ENCODE measurements around the gene TNP2.

The TNP2 gene

DNA sequence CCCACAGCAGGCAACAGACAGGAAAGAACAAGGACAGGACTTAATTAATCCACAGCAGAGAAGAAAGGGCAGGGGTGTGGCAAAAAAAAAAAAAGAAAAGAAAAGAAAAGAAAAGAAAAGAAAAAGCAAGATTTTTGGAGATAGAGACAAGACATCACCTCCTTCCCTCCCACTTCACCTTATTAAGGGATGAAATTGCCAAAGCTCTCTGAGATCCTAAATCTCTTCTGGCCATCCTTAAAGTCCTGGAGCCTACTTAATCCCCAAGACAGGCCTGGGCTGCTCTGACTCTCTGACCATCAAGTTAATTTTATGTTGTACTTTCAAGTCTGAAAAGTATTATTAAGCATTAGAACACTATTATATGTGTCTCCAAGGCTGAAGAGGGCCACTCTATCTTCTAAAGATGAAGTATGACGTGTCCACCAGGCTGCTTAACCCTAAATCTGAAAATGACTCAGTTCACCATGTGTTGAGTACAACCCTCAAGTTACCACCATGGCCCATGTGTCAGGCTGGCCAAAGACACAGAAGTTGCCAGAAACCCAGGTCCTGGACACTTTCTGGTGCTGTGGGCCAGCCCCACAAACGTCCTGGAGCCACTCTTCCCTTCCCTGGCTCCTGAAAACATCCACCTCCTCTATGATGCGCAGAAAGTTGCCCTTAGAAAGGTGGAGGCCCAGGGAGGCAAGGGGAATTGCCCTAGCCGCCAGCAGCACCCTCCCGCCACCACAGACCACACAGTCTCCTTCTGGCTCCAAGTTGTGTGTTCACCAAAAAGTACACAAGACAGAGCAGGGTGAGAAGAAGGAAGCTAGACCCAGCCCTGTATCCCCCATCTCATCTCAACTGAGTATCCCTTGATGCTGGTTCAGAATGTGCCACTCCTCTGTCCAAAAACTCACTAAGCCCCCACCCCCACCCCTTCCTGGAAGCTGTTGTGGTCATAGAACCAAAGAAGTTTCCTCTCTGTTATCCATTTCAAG is 15.8 kb downstream of the TNP2 start:
- DNase-seq (ENCODE audit: insufficient read length, low spot score), result no peak
- FAIRE-seq, result peak; percentile 33
- TF ChIP-seq PAX5 (IDR thresholded peaks at IDR 0.05; ENCODE audit: insufficient read depth, low read length, severe bottlenecking) (no peak), POLR2A (IDR thresholded peaks at IDR 0.05; ENCODE audit: low read depth, low read length) (peak; percentile 82), SPI1 (IDR thresholded peaks at IDR 0.05; ENCODE audit: low read depth, low read length) (no peak), POLR2AphosphoS5 (IDR thresholded peaks at IDR 0.05; ENCODE audit: low read depth, low read length) (peak; percentile 77)

DNA sequence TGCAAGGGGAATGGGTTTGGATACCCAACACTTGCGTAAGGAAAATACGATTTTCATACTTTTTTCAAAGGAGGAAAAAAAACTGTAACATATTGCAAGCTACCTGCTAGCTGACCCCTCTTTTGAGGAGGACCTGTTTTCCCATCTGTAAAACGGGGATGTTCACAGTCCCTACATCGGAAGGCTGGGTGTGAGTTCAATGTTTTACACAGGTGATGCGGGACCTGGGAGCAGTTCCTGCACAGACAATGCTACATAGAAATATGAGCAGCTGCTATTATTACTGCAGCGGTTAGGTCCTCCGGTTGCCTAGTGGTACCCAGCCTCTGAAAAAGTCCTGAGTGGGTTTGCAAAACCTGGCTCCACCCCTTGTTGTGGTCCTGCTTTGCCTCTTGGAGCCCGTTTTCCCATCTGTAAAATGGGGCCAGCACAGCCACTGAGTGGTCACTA is 16.6 kb downstream of the TNP2 start:
- FAIRE-seq (no peak), DNase-seq (ENCODE audit: insufficient read length, low spot score) (no peak)
- TF ChIP-seq TAF1 (IDR thresholded peaks at IDR 0.05; ENCODE audit: low read depth, low read length) (no peak), POLR2AphosphoS5 (IDR thresholded peaks at IDR 0.05; ENCODE audit: low read depth, low read length) (no peak), POLR2A (IDR thresholded peaks at IDR 0.05; ENCODE audit: low read depth, low read length) (no peak), SPI1 (IDR thresholded peaks at IDR 0.05; ENCODE audit: low read depth, low read length) (no peak), POU2F2 (IDR thresholded peaks at IDR 0.05; ENCODE audit: low read depth, low read length) (no peak), PAX5 (IDR thresholded peaks at IDR 0.05; ENCODE audit: insufficient read depth, low read length, severe bottlenecking) (no peak)

DNA sequence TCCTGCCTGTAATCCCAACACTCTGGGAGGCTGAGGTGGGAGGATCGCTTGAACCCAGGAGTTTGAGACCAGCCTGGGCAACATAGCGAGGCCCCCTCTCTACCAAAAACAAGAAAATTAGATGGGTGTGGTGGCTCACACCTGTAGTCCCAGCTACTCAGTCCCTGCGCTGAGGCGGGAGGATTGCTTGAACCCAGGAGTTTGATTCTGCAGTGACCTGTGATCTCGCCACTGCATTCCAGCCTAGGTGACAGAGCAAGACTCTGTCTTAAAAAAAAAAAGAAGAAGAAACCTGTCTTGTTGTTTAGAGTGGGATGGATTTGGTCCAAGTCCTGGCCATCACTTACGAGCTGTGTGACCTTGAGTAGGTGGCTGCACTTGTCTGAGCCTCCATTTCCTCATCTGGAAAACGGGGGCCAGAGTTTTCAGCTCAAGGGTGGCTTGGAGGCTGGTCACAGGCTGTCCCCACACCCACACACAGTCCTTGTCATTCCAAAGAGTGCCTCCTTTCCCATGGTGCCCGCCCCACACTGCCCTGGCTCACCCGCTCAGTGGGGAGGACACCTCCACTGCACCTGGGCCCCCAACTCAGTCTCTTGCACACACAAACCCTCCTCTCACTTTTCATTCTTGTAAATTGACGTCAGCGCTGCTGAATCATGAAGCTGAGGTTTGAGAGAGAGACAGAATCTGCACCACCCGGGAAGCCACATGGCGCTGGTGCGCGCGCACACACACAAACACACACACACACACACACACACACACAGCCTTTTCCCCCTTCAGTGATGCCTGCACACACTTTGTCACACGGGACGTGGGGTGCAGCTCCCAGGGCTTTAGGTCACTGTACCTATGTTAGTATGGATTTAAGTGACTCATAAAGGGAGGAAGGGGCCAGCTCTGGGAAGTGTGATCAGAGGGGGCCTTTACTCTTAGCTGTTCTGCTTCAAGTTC is 17.3 kb downstream of the TNP2 start:
- DNase-seq (ENCODE audit: insufficient read length, low spot score), result no peak
- no peak for FAIRE-seq
- TF ChIP-seq POU2F2 (IDR thresholded peaks at IDR 0.05; ENCODE audit: low read depth, low read length) (peak; percentile 59; the same call in 1 of the 2 replicates), POLR2A (IDR thresholded peaks at IDR 0.05; ENCODE audit: low read depth, low read length) (peak; percentile 68; the same call in 1 of the 2 replicates), SPI1 (IDR thresholded peaks at IDR 0.05; ENCODE audit: low read depth, low read length) (no peak), PAX5 (IDR thresholded peaks at IDR 0.05; ENCODE audit: insufficient read depth, low read length, severe bottlenecking) (no peak), TAF1 (IDR thresholded peaks at IDR 0.05; ENCODE audit: low read depth, low read length) (no peak), POLR2AphosphoS5 (IDR thresholded peaks at IDR 0.05; ENCODE audit: low read depth, low read length) (peak; percentile 74)

DNA sequence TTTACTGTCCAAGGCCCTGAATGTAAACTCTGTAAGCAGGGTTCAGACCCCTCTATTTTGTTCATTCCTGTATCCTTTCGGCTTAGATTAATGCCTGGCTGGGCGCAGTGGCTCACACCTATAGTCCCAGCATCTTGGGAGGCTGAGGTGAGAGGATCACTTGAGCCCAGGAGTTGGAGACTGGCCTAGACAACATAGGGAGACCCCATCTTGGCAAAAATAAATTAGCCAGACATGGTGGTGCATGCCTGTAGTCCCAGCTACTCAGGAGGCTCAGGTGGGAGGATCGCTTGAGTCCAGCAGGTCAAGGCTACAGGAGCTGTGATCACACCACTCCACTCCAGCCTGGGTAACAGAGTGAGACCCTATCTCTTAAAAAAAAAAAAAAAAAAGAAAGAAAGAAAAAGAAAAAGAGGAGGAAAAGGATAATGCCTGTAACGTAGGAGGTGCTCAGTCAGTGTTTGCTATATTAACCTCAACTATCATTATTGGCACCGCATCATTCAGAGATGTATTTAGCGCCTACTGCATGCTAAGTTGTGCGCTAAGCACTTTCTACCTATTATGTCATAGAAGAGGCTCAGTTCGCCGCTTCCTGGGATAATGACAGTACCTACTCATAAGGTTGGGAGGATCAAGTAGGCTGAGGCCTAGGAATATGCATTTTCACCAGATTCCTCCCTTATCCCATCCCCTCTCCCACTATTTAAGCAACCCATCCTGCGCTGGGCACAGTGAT is 18.2 kb downstream of the TNP2 start:
- no peak for FAIRE-seq
- 0 out of 2 replicates have a peak, but pooled peaks have one; percentile 16 for TF ChIP-seq POLR2AphosphoS5 (IDR thresholded peaks at IDR 0.05; ENCODE audit: low read depth, low read length)
- TF ChIP-seq POLR2A (IDR thresholded peaks at IDR 0.05; ENCODE audit: low read depth, low read length), result no peak; the same call in 1 of the 2 replicates
- DNase-seq (ENCODE audit: insufficient read length, low spot score), result no peak

DNA sequence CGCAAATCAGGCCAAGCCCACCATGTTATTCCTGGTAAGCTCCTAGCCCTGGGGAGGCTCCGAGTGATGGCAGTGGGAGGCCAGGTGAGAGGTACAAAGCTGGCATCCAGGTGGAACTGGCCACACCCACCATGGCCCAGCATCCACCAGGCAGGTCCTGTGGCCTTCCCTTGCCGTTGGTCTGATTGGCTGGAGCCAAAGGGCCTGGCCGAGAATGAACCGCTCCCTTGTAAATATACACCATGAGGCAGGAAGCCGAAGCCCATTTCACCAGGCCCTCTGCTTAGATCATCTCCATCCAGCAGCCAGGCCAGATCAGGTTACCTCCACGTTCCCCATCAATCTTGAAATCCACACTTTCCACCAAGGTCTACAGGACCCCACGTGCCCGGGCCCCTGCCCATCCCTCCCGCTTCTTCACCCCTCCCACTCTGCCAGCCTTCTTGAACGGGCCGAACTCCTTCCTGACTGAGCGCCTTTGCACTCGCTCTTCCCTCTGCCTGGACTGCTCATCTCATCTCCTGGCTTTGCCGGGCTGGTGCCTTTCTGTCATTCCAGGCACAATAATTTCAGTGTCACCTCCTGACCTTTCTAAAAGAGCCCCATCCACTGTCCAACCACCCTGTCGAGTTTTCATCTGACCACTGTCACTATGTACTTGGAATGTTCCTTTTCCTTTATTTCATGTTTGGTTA is 18.9 kb downstream of the TNP2 start:
- no peak for FAIRE-seq
- no peak for TF ChIP-seq TAF1 (IDR thresholded peaks at IDR 0.05; ENCODE audit: low read depth, low read length)
- TF ChIP-seq POLR2A (IDR thresholded peaks at IDR 0.05; ENCODE audit: low read depth, low read length), result peak; percentile 73; the same call in 1 of the 2 replicates
- TF ChIP-seq POLR2AphosphoS5 (IDR thresholded peaks at IDR 0.05; ENCODE audit: low read depth, low read length), result peak; percentile 77

DNA sequence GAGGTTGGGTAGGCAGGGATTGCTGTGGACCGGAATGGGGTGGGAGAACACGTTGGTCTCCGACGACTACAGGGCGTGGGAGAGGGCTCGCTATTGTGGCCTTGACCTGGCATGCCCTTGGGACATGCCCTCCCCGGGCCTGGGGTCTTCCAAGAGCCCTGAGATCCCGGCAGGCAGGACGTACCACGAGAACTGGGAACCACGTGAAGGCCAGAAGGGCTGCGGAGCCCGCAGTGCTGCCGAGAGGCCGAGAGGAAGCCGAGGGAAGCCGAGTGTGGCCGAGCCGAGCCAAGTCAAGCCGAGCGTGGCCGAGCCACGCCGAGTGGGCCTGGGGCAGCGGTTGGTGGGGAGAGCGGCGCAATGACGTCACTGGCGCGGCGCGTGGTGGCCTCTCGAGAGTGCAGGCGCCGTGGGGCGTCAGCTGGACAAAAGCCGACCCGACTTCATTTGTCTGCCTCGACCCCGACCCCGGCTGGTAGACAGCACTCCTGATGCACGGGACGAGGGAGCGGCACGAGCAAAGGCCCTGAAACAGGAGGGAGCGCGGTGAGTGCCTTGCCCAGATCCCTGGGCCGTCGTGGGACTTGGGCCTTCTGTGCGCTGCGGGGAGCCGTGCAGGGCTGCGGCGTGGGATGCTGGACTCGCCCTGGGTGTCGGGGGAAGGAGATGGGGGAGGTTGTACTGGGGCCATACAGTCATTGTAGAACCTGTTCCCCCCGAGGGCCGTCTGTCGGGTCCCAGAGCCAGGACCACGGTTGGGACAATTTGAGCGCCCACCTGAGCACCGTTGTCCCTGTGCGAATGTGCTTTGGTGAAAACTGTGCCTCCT is 19.7 kb downstream of the TNP2 start:
- DNase-seq (ENCODE audit: insufficient read length, low spot score) (no peak), FAIRE-seq (no peak)
- TF ChIP-seq POLR2A (IDR thresholded peaks at IDR 0.05; ENCODE audit: low read depth, low read length) (no peak), POU2F2 (IDR thresholded peaks at IDR 0.05; ENCODE audit: low read depth, low read length) (0 out of 2 replicates have a peak, but pooled peaks have one; percentile 10), POLR2AphosphoS5 (IDR thresholded peaks at IDR 0.05; ENCODE audit: low read depth, low read length) (no peak; the same call in none of the 2 replicates), SPI1 (IDR thresholded peaks at IDR 0.05; ENCODE audit: low read depth, low read length) (no peak), PAX5 (IDR thresholded peaks at IDR 0.05; ENCODE audit: insufficient read depth, low read length, severe bottlenecking) (no peak)

More for the DNA sequence above, 18.9 kb downstream of the TNP2 start:
- no peak for DNase-seq (ENCODE audit: insufficient read length, low spot score)

DNA sequence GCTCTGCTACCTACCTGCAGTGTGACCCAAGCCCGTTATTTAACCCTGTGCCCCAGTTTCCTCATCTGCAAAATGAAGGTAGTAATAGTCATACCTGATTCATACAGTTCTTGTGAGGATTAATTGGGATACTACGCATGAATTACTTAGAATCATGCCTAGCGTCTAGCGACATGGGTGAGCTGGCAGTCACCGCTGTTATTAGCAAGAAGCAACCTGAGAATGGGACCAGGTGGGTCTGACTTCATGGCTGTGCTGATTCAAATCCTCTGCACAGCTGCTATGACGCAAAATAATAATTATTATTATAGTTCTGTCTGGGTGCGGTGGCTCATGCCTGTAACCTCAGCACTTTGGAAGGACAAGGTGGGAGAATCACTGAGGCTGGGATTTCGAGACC is 21.0 kb downstream of the TNP2 start:
- TF ChIP-seq POLR2AphosphoS5 (IDR thresholded peaks at IDR 0.05; ENCODE audit: low read depth, low read length), result no peak
- no peak for TF ChIP-seq TAF1 (IDR thresholded peaks at IDR 0.05; ENCODE audit: low read depth, low read length)
- TF ChIP-seq SPI1 (IDR thresholded peaks at IDR 0.05; ENCODE audit: low read depth, low read length), result no peak
- no peak for TF ChIP-seq POU2F2 (IDR thresholded peaks at IDR 0.05; ENCODE audit: low read depth, low read length)
- TF ChIP-seq POLR2A (IDR thresholded peaks at IDR 0.05; ENCODE audit: low read depth, low read length), result no peak
- TF ChIP-seq PAX5 (IDR thresholded peaks at IDR 0.05; ENCODE audit: insufficient read depth, low read length, severe bottlenecking), result no peak
- DNase-seq (ENCODE audit: insufficient read length, low spot score) (no peak), FAIRE-seq (no peak)

DNA sequence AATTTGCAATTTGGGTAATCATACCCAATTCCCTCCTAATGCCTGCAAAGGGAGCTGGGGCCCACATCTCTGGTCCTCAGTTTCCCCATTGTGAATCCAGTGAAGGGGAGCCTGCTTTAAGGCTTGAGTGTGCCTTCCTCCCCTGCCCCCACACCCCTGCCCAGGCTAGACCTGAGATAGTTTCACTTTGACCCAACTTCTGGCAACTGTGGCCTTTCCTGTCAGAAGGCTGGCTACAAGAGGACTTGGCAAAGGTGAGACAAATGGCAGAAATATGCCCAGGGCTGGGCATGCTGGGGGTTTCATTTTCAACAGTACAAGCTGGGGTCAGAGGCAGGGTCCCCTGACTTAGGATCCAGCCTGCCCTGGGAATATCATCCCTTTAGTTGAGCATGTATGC is 23.1 kb downstream of the TNP2 start:
- no peak for DNase-seq (ENCODE audit: insufficient read length, low spot score)
- FAIRE-seq, result no peak
- no peak for TF ChIP-seq SPI1 (IDR thresholded peaks at IDR 0.05; ENCODE audit: low read depth, low read length)
- TF ChIP-seq POU2F2 (IDR thresholded peaks at IDR 0.05; ENCODE audit: low read depth, low read length), result no peak
- no peak for TF ChIP-seq PAX5 (IDR thresholded peaks at IDR 0.05; ENCODE audit: insufficient read depth, low read length, severe bottlenecking)
- no peak for TF ChIP-seq POLR2A (IDR thresholded peaks at IDR 0.05; ENCODE audit: low read depth, low read length)
- TF ChIP-seq POLR2AphosphoS5 (IDR thresholded peaks at IDR 0.05; ENCODE audit: low read depth, low read length), result no peak
- TF ChIP-seq TAF1 (IDR thresholded peaks at IDR 0.05; ENCODE audit: low read depth, low read length), result no peak
